Islet precursor cell (in vitro differentiated cells): ENCODE measurements around the gene SORCS2.
A peak's percentile ranks its signal among the peaks of the same experiment; 100 is the strongest.

ENCODE experiments used
- DNase-seq: peaks from one replicate; pipeline ENCODE4 v3.0.0-alpha.2; 2018

Gene SORCS2

DNA sequence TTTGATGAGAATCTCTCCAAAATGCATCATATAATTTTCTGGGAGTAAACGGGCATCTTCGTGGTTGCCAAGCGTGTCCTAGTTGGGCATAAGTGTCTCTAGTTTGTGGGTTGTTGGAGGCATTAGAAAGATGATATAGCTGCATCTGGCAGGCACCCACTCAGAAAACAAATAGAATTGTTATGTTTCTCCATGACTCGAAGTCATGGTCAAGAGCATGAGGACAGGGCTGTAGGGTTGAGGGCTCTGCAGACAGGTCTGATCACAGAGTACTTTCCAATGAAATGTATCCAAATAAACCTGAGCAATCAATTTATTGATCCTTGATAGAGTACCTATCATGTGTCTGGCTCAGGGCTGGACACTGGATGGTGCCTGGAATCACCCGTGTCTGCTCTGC is 82.7 kb downstream of the SORCS2 start:
- no peak for DNase-seq

DNA sequence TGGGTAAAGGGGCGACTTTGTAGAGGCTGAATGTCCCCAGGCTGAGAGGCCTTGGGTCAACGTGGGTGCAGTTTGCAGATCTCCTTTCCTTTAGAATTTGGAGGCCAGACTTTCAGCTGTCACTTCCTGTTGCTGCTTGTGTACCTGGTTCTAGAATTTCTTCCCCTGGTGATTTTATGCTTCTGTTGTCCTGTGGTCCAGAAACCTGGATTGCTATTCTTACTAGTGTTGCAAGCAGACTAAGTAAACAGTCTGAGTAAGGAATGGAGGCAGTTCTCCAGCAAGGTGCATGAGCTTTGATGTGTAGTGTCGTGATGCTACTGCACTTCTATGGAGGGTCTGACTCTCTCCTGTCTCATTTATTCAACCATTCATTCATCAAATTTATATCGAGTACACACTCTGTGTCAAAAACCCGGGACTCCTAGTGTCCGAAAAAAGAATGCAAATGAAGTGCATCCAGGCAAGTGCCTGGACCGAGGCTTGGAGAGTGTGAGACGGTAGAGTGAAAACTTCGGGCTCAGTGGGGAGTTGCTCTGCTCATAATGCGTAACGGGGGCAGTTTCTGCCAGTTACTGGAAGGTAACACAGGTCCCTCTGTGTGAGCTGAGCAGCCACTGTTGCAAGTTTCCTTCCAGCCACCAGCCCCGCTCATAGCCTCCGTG is 83.3 kb downstream of the SORCS2 start:
- DNase-seq = no peak

DNA sequence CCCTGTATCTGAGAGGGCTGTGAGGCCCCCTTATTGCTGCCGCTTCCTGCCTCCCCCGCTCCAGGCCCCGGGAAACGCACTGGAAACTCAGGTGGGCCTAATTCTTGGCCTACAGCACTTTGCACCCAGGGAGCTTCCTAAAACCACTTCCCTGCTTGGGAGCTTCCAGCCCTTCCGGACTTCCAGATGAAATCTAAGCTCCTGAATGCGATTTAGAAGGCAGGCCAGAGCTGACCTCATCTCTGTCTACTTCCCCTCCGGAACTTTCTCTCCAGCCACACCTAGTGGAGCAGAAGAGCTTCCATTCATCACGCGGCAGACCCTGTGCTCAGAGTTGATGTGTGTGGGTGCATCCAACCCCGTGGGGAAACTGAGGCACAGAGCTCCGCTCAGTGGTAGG is 84.2 kb downstream of the SORCS2 start:
- DNase-seq = no peak

DNA sequence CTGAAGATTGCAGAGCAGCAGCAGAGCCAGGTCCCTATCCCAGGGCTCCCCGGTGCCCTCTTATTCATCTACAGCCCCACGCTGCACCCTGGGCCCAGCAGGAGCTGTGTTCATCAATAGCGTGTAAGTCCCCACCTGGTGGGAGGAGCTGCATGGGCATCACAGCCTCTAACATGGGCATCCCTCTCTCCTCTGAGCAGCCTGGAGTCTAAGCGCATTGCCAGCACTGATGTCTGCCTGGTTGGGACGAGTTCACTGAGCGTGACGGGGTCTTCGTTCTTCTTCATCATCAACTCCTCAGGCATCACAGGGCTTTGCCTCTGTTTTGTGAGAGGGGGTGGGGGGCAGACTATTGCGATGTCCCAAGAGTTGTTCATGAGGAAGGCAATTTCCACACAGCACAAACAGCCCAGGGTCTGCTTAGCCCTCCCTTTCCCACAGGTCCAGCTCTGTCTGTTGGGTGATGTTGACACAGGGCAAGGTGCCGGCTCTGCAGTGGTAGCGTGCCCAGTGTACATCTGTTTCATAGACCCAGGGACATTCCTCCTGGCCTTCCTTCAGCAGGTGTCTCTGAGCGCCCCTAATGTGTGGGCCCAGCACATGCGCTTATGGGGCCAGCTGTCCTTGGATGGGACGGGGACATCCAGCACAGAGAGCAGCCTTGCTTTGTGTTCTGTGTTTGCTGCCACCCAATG is 85.9 kb downstream of the SORCS2 start:
- DNase-seq = no peak

DNA sequence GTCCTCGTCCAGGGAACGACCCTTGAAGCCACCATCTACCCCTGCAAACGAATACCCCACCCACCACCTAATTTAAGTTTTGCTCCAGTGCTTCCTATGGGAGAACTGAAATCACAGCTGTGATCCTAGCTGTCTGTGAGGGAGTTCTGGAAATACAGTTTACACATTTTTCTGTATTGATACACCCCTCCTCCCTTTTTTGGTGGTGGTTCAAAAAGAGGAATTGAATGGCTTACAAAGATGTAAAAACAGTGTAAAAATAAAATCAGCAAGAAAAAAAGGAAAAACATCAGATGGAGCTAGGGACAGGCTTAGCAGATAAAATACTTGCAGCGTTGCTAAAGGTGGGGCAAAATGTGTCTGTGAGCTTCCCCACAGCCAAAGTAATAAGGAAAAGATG is 86.6 kb downstream of the SORCS2 start:
- DNase-seq = no peak

DNA sequence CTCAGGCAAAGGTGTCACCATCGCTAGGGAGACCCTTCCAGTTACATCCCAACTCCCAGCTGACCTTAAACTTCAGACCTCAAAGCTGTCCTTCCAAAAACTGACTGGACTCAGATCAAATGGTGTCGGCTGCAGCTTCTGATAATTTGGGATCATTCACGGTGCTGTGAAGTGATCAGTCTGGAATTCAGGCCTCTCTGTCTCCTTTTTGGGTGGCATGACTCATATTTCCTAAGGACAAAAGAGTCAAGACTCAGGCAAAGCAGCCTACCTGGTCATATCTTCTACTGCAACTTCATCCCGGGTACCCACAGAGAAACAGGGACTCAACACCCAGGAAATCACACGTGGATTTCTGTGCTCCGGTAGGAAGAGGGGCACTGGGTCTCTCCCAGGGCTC is 87.6 kb downstream of the SORCS2 start:
- peak; percentile 70 for DNase-seq

DNA sequence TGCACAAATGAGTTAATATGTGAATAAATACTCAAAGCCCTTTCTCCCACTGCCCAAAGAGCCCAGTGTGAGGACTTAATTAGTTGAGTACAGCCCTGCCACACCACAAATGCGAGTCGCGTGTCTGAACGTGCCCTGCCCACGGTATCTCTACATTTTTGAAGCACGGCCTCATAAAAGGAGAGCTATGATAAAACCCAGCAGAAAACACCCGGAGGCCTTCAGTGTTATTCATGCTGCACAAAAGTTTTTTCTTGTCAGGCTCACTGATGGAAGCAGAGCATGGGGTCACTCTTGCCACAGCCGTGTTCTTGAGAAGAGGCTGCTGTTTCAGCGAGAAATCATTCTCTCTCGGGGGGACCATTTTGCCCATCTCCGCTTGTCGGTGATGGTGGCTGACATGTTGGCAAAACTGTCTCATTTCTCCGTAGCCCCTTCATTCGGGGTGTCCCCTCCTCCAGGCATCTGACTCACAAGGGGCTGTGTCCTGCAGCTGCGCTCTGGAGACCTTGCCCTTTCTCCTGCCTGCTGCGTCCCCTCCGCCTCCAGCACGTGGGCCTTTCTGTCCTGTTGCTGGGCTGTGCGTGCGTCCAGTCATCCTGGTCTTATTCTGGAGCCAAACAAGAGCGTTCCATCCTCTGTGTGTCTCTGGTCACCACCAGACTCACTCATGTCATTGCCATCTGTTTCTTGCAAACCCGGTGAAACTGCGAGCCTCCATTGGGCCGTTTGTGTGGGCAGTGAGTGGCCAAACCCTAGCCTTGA is 88.8 kb downstream of the SORCS2 start:
- peak; percentile 73 for DNase-seq

- DNase-seq = peak; percentile 90
These were observed 89.6 kb downstream of the SORCS2 start for GRCh38 chr4:7281691-7282665.

- no peak for DNase-seq
These were observed 90.6 kb downstream of the SORCS2 start for GRCh38 chr4:7282786-7283440.

DNA sequence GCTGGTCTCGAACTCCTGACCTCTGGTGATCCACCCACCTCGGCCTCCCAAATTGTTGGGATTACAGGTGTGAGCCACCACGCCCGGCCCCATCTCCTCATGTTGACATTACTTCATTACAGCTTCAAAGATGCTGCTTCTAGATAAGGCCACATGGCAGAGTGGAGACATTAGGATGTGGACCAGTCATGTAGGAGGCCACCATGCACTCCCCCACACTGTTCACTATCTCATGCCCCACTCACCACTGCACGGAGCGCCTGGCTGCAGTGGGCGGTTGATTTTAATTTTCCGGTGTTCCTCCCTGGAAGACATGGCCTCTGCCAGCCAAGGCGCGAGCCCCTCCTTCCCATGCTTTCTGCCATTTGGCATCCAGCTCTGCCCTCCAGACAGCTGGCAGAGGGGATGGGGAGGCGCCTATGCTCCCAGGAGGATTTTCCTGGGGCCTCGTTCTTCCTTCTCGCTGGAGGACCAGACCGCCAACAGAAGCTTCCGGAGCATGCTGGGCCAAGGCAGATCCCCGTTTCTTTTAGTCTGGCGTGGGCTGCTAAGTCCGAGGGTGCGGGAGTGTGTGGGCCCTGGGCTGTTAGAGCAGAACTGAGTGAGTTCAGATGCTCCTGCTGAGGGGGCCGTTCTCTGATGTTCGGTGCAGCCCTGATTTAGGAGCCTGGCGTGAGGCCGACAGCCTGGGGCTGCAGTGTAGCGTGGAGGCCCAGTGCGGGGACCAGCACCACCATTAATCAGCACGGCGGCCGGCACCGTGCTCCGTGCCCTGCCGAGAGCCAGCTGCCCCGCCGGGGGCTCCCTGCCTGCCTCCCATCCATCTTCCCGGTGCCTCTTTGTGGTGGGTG is 93.1 kb downstream of the SORCS2 start:
- DNase-seq = no peak

GRCh38 chr4:7286170-7286569 is 93.8 kb downstream of the SORCS2 start:
- no peak for DNase-seq

DNA sequence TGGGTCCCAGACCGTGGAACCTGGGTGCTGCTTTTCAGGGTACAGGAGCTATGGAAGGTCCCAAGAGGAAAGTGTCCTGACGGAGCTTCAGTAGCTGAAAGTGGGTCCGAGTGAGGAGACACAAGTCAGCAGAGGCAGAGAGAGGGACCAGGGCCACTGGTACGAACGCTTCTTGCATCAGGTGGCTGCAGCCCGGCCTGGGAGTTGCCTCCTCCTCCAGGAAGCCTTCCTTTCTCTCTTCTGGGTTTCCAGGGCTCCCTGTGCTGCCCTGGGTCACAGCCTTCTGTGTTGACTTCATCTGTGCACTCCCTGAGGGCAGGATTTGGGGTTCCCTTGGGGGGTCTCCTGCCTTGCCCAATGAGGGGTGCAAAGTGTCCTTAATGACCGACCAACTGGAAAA is 94.5 kb downstream of the SORCS2 start:
- DNase-seq = no peak

GRCh38 chr4:7287274-7287917 is 95.1 kb downstream of the SORCS2 start:
- no peak for DNase-seq

DNA sequence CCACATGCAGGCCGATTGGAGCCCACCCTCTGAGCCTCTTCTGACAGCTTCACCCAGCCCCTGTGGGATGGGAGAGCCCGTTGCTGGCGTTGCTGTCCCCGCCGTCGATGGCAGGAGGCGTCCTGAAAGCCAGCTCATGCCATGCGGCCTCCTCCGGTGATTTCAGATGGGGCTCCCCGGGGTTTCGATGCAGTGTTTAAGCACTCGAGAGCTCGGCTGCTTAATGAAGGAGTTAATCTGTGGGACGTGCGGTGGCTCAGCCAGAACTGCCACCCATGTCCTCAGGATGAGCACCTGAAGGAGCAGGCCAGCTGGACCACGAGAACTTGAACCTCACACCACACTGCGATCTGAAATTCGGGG is 95.6 kb downstream of the SORCS2 start:
- no peak for DNase-seq

- DNase-seq = no peak
These were observed 96.6 kb downstream of the SORCS2 start for GRCh38 chr4:7288751-7289523.

DNA sequence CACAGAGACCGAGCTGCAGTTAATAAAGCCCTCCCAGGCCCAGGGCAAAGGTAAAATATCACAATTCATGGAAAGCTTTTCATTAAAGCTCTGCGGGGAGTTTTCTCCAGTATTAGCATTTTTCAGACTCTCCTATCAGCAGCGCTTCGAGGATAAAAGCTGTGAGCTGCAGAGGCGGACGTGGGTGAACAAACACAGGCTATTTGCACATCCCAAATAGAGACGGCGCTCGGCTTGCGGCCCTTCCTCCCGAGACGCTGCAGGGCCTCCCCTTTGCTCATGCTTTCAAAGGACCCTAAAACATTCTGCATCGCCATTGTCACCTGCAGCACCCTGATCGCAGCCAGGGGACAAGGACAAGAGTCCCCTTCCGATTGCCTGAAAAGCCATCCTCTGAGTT is 97.3 kb downstream of the SORCS2 start:
- no peak for DNase-seq

DNA sequence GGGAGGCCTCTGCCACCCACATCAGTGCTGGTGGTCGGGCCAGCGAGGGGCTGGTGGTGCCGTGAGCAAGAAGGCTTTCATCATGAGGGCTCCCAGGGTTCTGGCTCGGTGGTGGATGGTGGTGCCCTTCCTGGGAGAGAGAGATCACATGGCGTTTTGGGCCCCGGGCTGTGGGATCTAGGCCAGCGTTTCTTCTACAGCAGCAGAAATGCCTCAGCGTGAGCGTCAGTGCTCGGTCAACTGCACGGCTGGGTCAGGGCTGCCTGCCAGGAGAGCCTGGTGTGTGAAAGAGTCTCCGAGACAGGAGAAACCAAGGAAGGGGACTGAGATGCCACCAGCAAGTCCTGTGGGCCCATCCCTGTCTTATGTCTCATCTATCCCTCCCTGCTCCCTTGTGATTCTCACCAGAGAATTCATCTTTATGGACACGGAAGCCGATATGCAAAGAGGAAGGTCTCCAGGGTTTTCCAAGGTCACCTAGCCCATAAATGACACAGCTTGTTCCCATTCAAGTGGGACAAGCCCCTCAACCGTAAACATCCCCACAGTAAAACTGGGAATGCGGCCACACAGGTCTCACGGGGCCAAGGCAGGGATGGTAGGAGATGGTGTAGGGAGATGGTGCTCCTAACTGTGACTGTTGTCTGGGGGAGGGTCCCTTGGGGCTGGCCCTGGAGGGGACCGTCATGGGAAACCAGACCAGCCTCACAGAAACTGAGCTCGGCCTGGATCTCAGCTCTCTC is 99.2 kb downstream of the SORCS2 start:
- DNase-seq = no peak

DNA sequence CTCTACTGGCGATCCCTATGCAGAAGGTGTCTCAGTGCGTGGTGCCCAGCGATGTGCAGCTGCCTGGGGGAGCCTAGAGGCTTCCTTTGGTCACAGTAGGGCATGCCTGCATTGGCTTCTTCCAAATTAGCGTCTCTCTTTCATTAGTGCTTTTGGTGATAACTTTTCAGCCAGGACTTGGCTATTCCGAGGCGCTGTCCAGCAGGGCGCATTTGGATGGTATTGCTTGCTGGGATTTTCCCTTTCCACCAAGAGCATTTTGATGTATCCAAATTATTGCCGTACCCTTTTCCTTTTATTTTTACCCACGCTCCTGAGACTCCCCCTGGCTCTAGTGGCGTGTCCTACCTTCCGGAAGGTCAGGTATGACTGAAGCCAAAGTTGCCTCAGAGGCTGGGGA is 101.4 kb downstream of the SORCS2 start:
- DNase-seq = no peak

DNA sequence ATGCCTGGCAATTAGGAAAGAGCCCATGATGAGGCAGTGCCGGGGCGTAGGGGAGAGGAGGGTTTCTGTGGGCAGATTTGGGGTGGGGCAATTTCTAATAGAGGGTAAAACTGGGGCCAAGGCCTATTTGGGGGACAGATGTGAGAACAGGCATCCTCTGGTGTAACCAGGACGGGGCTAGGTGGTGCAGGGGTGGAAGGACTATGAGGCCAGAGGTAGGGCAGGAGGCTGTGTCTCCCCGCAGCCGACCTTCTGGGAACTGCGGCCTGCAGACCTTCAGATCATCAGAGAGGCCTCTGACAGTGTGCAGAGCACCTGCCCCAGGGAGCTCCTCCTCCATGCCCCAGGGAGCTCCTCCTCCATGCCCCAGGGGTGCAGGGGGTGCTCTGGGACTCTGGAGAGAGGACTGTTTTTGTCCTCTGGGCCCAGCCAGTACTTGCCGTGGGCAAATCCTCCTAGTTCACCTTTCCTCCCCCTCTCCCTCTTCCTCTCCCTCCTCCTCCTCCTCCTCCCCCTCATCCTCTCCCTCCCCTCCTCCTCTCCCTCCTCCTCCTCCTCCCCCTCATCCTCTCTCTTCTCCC is 101.9 kb downstream of the SORCS2 start:
- no peak for DNase-seq
